Measurements from ENCODE around the gene ZNF546.
A peak's percentile ranks its signal among the peaks of the same experiment; 100 is the strongest.

ZNF546 gene

DNA sequence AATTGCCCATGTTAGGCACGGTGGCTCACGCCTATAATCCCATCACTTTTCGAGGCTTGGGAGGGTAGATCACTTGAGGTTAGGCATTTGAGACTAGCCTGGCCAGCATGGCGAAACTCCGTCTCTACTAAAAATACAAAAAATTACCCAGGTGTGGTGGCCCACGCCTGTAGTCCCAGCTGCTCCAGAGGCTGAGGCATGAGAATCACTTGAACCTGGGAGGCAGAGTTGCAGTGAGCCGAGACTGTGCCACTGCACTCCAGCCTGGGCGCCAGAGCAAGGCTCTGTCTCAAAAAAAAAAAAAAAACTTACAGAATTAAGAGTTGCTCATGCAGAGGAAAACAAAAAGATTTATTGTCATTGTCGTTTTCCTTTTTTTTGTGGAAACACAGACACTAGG lies 29.3 kb upstream of the ZNF546 start:
- TF ChIP-seq, protein P1, sequence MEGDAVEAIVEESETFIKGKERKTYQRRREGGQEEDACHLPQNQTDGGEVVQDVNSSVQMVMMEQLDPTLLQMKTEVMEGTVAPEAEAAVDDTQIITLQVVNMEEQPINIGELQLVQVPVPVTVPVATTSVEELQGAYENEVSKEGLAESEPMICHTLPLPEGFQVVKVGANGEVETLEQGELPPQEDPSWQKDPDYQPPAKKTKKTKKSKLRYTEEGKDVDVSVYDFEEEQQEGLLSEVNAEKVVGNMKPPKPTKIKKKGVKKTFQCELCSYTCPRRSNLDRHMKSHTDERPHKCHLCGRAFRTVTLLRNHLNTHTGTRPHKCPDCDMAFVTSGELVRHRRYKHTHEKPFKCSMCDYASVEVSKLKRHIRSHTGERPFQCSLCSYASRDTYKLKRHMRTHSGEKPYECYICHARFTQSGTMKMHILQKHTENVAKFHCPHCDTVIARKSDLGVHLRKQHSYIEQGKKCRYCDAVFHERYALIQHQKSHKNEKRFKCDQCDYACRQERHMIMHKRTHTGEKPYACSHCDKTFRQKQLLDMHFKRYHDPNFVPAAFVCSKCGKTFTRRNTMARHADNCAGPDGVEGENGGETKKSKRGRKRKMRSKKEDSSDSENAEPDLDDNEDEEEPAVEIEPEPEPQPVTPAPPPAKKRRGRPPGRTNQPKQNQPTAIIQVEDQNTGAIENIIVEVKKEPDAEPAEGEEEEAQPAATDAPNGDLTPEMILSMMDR (IDR thresholded peaks at IDR 0.05) = no peak

DNA sequence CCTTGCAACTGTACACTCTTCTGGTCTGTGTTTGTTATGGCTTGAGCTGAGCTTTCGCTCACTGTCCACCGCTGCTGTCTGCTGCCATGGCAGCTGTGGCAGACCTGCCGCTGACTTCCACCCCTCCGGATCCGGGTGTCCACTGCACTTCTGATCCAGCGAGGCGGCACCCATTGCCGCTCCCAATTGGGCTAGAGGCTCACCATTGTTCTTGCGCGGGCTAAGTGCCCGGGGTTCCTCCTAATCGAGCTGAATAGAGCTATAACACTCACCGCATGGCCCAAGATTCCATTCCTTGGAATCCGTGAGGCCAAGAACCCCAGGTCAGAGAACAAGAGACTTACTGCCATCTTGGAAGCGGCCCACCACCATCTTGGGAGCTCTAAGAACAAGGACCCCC lies 28.1 kb upstream of the ZNF546 start:
- TF ChIP-seq, protein P1 (IDR thresholded peaks at IDR 0.05) = no peak

- TF ChIP-seq, protein P1 (IDR thresholded peaks at IDR 0.05) = no peak
These were observed 27.6 kb upstream of the ZNF546 start for GRCh38 chr19:39969266-39969665.

GRCh38 chr19:39969681-39970424 lies 27.0 kb upstream of the ZNF546 start:
- TF ChIP-seq, protein P1 (IDR thresholded peaks at IDR 0.05) = no peak

DNA sequence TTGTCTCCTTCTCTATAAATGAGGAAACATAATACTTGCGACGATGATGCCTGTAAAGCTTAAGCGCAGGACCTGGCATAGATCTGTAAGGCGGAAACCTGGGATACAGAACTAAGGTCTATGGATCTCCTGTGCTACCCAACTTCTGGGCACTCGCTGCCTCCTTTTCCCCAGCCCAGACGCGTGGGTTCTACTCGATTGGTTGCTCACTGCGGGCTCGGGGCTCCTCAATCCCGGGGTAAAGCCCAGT lies 26.5 kb upstream of the ZNF546 start:
- TF ChIP-seq, protein P1 (IDR thresholded peaks at IDR 0.05) = no peak

DNA sequence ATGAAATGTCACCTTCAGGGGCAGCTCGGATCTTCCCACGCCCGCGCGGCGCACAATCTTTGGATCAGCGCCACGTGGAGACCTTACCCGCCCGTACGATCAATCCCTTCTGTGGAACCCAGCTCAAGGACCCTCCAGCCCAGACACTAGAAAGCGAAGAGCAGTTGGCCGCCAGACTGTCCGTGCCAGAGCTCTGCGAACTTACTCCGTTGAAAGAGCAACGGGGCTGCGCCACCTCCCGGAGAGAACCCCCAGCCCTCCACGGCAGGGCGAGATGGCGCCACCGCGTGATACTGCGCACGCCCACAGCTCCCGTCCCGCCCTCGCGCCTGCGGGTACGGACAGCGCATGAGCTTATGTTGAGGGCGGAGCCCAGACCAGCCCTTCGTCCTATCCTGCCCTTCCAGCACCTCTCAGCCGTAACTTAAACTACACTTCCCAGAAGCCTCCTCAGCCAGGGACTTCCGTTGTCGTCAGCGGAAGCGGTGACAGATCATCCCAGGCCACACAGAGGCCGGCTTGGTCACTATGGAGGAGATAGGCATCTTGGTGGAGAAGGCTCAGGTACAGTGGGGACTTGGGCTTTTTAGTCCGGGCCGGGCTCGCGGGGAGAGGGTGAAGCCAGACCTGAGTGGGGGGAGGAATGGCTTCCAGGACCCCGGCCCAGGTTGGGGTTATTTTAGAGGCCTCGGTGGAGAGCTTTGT lies 26.0 kb upstream of the ZNF546 start, which contains the start of gene PSMC4:
Gene PSMC4, plus strand, starts transcription at position 491 of the 705 bp plus-strand sequence. Its CDS starts 38 bp downstream, at position 529.
- TF ChIP-seq, protein P1 (IDR thresholded peaks at IDR 0.05) = peak; percentile 83

GRCh38 chr19:39971380-39972035 lies 25.4 kb upstream of the ZNF546 start:
- TF ChIP-seq, protein P1 (IDR thresholded peaks at IDR 0.05) = no peak
